Renal cortex interstitium (tissue), 15 donors: Measurements from ENCODE around the gene ACTC1. TPM values are rescaled to one million over a fixed set of nuclear protein-coding genes. Genes with fewer than 3 reads are reported as not detected.
"Not testable (repeated sequence)": the region's sequence is repeated elsewhere in the genome, so short reads cannot be mapped to it uniquely, and the experiment has no call there.

Experiments used
- DNase-seq, 11 donors: peaks; one replicate each; pipeline ENCODE4 v3.0.0-alpha.2; 2013; ENCODE audit warnings: low read depth in 9 of 11, low spot score in 4 of 11; ENCODE audit errors: extremely low read depth in 1 of 11
- long read RNA-seq, 16 experiments: transcript quantifications; one replicate each; lab custom pipeline, GENCODE V29; 2026
- polyA plus RNA-seq, 3 donors: library from polyadenylated mRNA; unstranded; fragments of 120-200 nt; gene quantifications; one replicate each; pipeline ENCODE4 v1.2.1, GENCODE V29; 2013; ENCODE audit not compliant: insufficient read length in 3 of 3

ACTC1 gene
- polyA plus RNA-seq = 10 to 100 TPM in 1 of 3 donors, 1 to 10 TPM in 1, under 1 TPM in 1; 0.90 to 22.0 (median 1.2) TPM
- long read RNA-seq, donor 1, partial matches to known transcripts = 0 of 1 reads
- long read RNA-seq, donor 1, other reads (novel, unspliced or antisense) = 0 of 1 reads
- long read RNA-seq, donor 2 = 0 reads
- long read RNA-seq, donor 3 = 0 reads
- long read RNA-seq, donor 4, transcript ACTC1-201 (7 exons, 3,694 nt) = major isoform, 7 of 12 reads
- long read RNA-seq, donor 4, partial matches to known transcripts = 5 of 12 reads
- long read RNA-seq, donor 4, other reads (novel, unspliced or antisense) = 0 of 12 reads
- long read RNA-seq, donor 5 = 0 reads
- long read RNA-seq, donor 6 = 0 reads
- long read RNA-seq, donor 7, transcript ACTC1-201 (7 exons, 3,694 nt) = major isoform, 6 of 6 reads
- long read RNA-seq, donor 7, partial matches to known transcripts = 0 of 6 reads
- long read RNA-seq, donor 7, other reads (novel, unspliced or antisense) = 0 of 6 reads
- long read RNA-seq, donor 8 = 0 reads
- long read RNA-seq, donor 9, partial matches to known transcripts = 0 of 1 reads
- long read RNA-seq, donor 9, other reads (novel, unspliced or antisense) = 0 of 1 reads
- long read RNA-seq, donor 10, partial matches to known transcripts = 0 of 4 reads
- long read RNA-seq, donor 10, other reads (novel, unspliced or antisense) = 0 of 4 reads
- long read RNA-seq, donor 11, partial matches to known transcripts = 0 of 2 reads
- long read RNA-seq, donor 11, other reads (novel, unspliced or antisense) = 0 of 2 reads
- long read RNA-seq, donor 12 = 0 reads
- long read RNA-seq, donor 13 = 0 reads
- long read RNA-seq, donor 14, partial matches to known transcripts = 0 of 1 reads
- long read RNA-seq, donor 14, other reads (novel, unspliced or antisense) = 0 of 1 reads
- long read RNA-seq, donor 15, transcript ACTC1-201 (7 exons, 3,694 nt) = major isoform, 9 of 9 reads
- long read RNA-seq, donor 15, partial matches to known transcripts = 0 of 9 reads
- long read RNA-seq, donor 15, other reads (novel, unspliced or antisense) = 0 of 9 reads
- long read RNA-seq, donor 16, transcript ACTC1-201 (7 exons, 3,694 nt) = major isoform, 7 of 7 reads
- long read RNA-seq, donor 16, partial matches to known transcripts = 0 of 7 reads
- long read RNA-seq, donor 16, other reads (novel, unspliced or antisense) = 0 of 7 reads

DNA sequence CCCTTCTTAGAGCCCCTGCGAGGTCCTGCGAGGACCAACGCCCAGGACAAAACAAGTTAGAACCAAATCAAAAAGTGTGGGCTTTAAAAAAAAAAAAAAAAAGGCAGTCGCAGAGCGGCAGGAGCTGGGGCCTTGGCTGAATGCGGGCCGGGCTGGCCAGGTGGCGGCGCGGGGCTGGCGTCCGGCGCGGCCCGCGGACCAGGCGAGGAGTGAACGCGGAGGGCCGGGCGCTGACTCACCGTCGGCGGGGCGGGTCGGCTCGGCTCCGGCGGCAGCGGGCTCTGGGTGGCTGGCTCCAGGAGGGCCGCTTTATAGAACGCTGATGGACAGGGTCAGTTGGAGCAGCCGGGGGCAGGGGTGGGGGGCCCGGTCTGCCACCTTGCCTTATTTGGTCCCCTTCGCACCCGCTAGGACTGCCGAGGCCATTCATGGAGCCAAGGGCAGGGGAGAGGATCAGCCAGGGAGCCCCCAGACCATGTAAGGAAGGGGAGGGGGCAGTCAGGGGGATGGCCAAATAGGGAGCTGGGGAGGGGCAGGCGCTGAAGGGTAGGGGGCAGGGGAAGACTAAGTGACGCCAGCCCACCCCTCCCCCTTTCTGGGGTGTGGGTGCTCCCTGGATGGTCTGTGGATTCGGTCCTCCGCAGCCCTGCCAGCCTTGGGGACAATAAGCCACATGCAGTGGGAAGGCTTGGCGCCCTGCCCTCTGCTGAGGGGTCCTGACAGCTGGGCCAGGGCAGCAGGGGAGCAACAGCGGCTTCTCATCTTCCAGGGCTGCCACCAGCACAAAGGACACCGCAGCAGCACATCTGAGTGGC, at the start of gene ACTC1:
ACTC1 (minus strand) TSS at position 283 of the 815 bp plus-strand sequence. CDS start 741 bp downstream, outside the sequence.
- no peak for DNase-seq

DNA sequence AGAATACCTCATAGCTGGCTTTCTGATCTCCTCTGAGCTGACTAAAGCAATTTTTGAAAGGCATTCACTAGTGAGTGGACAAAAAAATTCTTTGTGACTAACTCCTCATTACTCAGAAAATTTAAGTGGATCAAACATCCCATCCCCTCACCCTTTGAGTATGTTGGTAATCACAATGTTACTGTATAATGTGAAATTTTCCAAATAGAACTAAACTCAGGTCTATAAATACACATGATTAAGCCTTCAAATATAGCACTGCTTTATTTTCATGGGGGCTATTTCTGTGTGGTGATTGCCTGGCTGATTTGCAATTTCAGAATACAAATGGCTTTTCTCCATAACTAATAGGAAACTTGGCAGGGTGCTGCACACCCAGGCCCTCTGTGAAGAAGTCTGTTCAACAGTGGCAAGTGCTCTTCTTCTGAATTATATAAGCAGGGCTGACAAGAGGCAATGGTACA, 45.9 kb upstream of the ACTC1 start:
- no peak for DNase-seq

DNA sequence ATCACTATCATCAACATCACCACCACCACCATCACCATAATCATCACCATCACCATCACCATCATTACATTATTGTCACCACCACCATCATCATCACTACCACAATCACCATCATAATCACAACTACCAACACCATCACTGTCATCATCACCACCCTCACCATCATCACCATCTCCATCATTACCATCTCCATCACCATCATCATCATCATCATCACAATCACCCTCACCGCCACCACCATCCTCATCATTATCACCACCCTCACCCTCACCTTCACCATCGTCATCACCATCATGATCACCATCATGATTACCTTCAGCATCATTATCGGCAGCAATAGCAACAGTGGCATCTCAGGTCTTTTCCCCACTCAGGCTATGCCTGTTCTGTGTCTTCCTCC, 42.9 kb upstream of the ACTC1 start:
- no peak for DNase-seq

DNA sequence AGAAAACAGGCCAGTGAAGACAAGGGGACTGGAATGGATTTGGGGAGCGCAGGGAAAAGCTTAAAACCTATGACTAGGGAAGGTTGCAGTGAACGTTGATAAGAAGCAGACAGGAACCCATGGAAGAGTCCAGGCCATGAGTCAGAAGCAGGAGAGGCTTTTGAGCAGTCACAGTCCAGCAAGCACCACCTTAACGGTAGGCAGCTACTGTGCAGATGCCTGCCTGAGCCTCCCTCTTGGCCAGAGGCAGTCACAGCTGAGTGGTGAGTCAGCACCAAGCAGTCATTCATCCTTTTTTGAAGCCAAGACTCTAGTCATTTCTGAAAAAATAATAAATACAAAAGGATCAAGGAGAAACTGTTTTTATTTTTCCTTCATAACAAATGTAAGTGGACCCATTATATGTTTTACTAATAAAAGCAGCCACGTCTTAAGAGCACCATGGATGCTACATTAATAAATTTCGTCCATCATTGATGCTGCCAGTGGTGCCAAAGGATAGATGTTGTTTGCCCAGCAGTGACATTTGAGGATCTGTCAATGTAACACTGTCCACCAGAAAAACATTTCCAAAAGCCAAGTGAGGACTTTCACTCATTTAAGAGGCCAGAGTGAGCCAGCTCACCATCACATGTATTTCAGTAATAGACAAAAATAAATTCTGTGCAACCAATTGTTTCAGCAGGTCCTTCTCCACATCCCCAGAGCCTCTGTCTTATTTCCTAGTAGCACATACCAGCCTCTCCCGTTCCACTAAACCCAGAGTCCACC, 42.1 kb upstream of the ACTC1 start:
- DNase-seq = no peak

DNA sequence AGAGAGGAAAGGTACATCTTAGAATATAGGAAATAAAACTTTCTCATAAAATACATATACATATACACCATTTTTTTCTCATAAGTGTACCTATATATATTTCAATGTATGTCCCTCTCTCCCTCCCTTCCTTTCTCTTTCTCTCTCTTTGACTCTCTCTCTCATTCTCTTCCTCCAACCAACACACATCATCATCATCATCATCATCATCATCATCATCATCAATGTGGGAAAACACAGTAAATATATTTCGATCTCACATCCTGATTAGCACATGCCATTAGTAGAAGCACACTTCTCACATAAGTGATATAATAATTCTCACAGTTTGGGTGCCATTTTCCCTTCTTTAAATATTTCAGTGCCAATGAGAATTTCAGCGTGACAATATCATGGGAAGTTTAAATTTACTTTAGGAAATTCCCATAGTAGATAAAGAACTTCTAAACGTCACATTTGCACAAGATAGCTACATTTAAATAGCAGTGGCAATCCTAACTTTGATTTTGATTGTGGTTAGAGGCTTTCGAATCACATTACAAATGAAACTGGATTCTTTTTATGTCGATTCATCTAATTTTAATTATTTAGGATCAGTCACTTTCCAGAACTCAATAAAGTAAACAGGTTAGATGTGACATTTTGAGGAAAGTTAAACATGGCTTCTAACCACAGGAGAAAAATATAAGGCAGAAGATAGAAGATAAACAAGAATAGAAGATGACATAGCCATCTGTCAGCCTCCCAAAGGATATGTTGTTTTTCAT, 33.0 kb upstream of the ACTC1 start:
- DNase-seq = no peak

DNA sequence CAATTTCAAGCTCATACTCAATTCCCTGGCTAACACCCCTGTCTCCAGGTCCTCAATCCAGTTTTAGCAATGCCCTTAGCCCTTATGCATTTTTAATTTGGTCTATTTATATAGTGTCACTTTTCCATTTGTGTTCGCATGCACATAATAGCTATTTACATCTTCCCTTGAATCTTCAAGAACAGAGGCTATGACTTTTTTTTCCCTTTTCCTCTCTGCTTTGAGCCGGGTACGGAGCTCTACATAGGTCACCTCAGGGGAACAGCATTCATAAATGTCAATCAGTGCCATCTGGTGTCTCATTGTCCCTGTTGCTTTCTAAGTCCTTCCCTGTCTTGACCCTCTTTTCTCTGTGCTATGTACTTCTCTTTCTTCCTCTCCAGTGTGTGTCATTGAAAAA, 26.5 kb upstream of the ACTC1 start:
- no peak for DNase-seq

DNA sequence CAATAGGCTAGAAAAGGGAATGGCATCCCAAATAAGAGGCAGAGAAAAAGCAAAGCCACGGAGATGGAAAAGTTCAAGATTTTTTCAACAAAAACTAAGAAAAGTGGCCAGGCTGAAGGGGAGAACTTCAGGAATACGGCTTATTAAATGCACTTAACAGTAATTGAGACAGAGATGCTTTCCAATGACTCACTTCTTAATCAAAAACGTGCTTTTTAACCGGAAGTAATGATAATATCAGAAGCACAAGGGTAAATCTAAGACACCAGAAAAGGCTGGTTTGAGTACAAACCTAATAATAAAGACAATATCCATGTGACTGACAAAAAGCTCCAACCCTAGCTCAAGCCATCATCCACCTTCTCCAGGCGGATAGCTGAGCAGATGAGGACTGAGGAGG, 24.8 kb upstream of the ACTC1 start:
- no peak for DNase-seq

DNA sequence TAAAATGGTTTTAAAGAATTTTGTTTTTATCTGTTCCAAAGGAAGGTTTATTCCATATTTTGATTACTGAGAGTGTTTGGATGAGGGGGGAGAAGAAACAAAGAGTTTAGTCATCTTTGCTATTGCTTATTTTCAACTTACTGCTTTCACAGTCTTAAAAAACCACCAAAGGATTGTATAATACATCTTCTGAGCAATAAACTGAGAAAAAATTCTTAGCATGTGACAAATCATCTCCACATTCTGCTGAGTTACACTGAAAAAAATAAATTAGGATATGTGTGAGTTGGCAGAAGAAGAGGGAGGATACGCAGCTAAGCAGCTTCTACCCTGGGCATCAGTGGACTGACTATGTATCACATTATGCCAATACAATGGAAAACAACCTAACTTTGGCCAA, 23.2 kb upstream of the ACTC1 start:
- no peak for DNase-seq

DNA sequence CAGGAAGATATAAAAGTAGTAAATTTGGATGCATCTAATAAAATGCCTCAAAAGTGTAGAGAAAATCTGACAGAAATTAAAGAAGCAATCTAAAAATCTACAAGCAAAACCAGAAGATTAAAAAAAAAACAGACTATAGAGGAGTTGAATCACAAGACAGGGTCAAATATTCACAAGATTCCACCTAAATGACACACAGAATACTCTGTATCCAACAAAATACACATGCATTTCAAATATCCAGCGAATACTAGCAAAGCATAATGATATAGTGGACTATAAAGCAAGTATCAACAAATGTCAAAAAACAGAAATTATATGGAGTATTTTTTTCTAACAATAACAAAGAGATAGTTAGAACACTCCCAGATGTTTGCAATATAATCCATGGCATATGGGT, 20.5 kb upstream of the ACTC1 start:
- DNase-seq = no peak

DNA sequence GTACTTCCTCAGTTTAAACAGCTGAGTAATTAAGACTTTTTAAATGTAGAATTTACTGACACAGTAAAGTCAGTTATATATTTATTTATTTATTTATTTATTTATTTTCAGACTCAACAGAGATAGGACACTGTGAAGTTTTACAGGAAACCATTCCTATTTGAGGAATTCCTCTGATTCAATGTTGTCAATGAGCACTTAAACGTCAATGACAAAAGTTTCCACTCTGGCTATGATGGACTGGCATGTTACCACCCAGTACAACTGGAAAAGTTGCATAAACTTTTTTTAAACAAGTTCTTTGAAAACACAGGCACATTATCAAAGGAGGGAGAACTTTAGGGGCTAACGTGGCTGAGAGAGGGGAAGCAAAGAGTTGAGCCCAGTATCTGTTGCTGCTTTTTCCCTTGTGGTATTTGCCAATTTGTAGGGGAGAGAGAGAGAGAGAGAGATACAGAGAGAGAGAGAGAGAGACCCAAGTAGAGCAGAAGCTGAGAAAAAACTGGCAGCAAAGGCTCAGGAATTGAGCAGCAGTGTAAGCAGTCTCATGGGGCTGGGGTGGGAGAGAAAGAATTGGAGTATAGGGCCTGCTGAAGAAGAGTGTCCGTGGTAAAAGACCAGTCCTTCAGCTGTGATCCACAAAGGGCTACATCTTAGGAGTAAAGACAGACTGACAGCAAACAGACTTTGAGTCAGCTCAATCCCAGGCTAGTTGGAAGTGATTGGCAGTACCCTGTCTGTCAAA, 18.3 kb upstream of the ACTC1 start:
- no peak for DNase-seq

DNA sequence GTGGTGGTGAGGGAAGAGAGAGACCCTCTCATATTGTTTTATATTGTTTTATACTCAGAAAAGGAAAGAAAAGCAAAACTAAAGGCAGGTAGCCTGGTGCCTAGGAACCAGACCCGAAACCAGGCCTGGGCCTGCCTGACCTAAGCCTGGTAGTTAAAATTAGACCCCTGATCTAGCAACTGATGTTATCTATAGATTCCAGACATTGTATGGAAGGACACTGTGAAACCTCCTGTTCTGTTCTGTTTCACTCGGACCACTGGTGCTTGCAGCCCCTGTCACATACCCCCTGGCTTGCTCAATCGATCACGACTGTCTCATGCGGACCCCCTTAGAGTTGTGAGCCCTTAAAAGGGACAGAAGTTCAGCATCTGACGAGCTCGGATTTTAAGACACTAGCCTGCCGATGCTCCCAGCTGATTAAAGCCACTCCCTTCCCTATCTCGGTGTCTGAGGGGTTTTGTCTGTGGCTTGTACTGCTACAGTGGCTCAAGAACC, 17.6 kb upstream of the ACTC1 start:
- DNase-seq = not testable (repeated sequence)

DNA sequence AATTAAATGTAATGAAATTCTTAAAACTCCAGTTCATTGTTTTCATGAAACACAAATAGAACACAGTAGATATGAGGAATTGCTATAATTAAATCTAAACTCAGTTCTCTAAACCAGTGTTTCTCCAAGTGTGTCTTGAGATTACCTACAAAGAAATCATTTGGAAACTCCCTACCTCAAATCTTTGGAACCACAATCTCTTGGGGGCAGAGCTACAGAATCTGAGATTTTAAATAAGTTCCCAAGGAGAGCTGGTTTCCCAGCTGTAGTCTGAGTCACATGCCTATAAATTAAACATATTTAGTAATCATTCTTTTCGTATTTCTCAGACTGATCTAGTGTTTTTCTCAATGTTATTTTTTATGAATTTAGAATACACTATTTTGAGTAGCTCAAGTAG, 17.0 kb upstream of the ACTC1 start:
- DNase-seq = no peak

DNA sequence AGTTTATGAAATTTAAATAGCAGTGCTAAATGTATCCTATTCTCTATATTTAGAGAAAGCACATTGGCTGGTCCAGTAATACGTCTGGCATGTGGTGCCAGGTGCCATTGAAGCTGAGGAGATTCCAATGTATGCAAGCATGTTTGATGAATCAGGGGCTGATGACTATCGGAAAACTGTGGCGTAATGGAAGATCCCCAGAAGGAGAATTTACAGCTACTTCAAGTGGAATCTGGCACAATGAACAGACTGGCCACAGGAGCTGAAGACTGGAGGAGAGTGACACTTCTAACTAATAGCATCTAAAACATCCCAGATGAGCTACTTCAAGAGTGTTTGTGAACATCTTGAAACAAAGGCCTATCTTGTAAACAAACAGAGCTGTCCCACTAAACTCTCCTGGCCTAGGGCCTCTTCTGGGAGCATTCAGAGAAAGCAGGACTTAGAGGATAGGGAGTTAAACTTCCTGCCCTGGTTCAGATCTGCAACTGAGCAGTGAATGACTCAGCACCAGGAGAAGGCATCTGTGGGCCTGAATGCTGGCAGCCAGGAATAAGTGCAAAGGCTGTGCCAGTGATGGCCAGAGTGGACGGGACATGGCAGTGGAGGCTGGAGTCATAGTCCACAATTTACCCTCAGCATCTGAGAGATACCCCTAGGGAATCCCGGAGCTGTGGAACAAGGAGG, 15.2 kb upstream of the ACTC1 start:
- DNase-seq = no peak

DNA sequence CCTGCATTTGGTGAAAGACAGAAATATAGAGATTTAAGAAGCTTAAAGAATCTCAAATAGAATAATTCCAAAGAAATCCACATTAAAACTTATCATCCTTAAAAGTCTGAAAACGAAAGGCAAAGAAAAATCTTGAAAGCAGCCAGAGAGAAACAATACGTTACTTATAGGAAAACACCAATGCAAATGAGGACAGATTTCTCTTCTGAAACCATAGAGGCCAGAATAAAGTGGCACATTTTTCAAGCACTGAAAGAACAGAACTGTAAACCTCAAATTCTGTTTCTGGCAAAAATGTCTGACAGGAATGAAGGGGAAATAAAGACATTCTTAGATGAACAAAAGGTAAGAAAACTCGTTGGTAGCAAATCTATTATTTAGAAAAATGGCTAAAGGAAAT, 13.8 kb upstream of the ACTC1 start:
- DNase-seq = no peak

DNA sequence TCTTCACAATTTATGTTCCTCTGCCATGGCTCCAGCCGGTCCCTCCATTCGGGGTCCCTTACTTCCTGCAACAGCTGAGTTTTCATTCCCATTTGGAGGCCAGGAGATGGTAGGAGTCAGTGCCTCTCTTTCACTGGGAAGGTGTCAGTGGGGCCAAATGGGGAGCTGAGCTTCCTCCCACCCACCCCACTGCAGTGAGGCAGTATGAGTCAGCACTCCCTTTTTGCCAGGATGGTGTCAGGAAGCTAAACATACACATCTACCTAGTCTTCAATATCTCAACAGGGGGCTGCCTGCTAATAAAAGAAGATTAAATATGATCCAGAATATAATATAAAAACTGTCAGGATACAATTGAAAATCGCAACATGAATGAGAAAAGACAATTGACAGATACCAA, 12.7 kb upstream of the ACTC1 start:
- DNase-seq = no peak

DNA sequence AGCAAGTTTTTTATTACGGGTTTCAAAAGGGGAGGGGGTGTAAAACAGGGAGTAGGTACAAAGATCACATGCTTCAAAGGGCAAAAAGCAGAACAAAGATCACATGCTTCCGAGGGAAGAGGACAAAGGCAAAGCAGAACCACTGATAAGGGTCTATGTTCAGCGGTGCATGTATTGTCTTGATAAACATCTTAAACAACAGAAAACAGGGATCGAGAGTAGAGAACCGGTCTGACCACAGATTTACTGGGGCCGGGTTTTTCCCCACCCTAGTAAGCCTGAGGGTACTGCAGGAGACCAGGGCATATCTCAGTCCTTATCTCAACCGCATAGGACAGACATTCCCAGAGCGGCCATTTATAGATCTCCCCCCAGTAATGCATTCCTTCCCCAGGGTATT, 11.9 kb upstream of the ACTC1 start:
- DNase-seq = not testable (repeated sequence)
